GM19468 (cell line): Measurements from ENCODE around the gene CUBN.

Source experiments
- ATAC-seq: cut with Tn5 transposase; IDR thresholded peaks from one replicate; pipeline ENCODE4 v1.9.1; 2021; ENCODE audit warnings: mild to moderate bottlenecking, moderate library complexity, moderate number of reproducible peaks; ENCODE audit not compliant: unreplicated experiment; ENCODE audit errors: extremely low read depth

The CUBN gene

DNA sequence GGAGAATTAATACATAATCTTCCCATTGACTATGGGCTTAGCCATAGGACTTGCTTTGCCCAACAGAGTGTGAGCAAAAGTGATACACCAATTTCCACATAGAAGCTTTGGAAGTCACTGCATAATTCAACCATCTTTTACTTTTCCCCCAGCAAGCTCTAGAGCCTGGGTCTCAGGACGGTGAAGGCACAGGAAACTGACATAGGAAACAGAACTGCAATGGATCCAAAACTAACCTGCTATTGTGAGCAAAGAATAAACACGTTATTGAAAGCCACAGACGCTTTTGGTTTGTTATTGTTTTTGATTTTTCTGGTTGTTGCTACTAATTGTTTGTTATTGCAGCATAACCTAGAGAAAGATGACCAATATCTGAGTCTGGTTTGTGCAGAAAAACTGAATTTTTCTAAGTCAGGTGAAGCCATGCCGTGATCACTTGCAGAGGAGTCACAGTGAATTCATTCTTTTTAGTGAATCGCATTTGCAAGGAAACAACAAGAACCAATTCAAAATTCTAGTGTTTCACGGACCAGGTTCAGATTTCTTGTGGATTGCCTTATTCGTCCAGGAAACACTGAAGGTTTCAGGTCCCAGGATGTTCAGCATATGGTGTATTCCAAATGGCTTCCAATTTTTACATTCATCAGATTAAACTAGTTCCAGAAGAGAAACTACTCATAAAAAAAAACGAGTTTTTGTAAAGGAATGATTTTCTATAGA, 52.8 kb downstream of the CUBN start:
- no peak for ATAC-seq

DNA sequence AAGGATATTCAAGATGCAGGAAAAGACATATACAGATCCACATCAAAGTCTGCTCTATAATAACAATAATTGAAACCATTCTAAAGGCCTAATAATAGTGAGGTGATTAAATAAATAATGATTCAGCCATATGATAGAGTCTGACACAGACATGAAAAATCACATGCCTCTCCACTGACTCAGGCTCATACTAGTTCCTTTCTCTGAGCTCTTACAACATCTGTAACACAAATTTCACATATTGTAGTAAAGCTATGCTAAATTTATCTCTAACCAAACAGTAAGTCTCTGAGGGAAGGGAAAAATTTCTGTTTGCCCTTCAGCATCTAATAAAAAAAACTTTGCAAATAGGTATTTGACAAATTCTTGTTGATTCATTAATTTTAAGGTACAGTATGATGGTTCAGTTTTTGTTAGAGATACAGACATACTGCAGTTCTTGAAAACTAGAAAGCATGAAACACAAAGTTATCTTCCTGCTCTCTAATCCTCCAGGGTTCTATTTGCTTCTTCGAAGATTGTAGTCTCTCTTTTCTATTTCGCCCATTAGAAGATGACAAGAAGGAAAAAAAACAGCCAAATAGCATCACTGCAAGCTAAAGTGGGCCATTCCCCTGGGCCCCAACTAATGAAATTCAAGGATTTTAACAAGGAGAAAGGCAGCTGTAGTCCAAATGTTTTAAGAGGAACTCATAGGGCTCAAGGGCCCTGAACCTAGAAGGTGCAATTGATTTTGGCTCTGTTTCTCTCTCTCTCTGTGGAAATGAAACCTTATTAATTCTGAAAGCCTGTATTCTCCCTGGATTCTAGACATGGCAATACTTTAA, 53.9 kb downstream of the CUBN start:
- ATAC-seq: no peak

DNA sequence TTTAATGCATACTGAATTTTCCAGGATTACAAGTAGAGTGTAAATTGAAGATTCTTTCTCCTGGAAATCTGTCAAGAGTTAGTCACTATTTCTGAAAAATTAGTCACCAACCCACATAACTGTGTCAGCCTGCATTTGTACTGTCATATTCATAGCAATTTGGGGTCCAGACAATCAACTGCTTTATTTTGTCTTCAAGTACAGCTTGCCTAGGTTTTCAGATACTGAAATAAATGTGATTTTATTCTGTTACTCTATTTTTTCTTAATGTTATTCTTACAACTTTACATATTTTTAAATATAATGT, 55.1 kb downstream of the CUBN start:
- no peak for ATAC-seq

DNA sequence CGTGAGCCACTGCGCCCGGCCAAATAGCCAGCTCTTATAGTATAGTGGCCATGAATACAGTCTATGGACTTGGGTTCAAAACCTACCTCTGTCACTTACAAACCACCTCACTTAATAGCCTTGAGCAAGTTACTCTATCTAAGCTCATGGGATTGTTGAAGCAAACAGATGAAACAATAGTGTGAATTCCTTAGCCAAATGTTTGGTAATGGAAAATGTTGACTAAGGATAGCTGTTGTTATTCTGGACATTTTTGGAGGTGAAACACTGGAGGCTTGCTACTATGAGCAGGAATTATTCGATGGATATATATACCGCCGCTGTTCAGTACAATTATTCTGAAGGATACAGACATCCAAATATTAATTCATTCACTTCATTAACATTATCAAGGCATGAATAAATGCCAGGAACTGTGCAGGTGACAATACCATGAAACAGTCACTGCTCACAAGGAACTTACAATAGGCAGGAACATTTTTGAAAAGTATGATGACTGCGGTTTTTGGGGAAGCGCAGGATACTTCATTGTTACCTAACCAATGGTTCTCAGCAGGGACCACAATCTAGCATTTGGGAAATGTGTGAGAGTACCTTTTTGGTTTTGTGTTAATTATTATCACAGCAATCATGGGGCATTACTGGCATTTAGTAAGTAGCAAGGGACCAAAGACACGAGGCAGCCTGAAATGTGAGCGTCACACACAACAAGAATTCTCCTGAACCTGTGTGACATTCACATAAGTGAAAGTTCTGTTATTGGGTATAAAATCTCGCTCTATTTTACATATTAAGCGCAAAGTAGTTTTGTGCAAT, 55.7 kb downstream of the CUBN start:
- no peak for ATAC-seq

DNA sequence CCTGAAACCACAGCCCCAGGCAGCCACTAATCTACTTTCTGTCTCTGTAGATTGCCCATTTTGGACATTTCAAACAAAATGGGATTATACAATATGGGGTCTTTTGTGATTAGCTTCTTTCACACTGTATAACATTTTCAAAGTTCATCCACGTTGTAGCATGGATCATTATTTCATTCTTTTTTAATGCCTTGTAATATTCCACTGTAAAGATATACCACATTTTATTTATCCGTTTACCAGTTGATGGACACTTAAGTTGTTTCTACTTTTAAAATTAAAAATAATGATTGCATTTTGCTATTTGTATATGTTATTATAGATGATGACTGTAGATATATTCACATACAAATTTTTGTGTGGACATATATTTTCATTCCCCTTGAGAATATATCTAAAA, 60.7 kb downstream of the CUBN start:
- no peak for ATAC-seq

DNA sequence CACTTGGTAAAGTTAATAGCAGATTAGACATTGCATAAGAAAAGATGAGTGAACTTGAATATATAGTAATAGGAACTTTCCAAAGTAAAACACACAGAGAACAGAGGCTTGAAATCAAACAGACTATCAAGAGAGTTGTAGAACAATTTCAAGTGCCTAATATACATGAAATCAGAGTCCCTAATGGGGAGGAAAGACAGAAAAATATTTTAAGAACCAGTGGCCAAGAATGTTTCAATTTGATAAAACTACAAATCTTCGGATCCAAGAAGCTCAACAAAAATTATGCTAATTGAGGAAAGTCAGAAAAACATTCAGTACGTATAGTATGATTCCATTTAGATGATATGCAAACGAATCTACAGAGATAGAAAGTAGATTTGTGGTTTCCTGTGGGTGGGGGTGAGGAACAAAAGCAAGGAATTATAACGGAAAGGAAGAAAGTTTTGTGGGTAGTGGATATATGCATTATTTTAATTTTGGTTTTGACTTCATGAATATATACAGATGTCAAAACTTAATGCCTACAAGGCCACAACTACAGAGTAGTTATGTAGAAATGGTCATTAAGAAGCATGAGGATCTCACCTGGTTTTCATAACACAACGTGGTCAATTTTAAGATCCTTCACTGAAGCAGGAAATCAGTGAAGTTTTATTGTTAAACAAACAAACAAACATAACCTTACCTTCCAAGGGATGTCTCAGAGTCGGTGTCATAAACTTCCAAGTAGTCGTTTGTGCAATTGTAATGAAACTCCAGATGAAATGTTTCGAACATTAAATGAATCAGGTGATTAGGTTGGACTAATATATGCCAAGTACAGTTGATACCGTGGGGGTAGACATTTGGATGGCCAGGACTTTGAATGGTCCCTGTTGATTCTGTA, 62.0 kb downstream of the CUBN start:
- ATAC-seq: no peak

DNA sequence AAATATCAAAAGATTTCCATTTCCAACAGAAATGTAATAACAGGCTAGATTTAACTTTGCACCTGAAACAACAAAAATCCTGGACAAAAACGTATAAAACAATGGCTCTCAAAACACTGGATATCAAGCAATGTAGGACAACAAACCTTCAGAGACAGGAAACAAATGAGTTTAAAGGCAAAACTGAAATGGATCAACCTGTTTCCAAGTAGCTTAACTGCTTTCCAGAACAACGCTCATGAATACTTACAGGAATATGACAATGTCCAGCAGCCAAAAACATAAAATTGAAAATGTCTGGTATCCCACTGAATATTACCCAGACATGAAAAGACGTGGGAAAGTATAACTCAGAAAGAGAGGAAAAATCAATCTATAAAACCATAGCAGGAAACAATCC, 62.8 kb downstream of the CUBN start:
- no peak for ATAC-seq

DNA sequence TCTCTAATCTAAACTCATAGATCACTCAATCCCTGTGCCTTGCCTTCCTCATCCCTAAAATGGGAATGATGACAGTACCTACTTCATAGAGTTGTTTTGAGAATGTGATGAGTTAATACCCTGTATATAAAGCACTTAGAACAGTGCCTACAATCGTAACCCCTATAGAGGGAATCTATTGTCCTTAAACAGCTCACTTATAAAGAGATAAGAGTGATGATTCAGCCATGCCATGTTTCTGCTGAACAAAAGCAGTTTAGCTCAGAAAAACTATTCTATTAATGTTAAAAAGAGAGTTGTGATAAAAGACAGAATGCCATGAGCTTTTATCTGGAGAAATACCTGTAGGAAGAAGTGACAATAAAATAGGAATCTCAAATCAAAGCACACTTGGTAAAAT, 63.6 kb downstream of the CUBN start:
- no peak for ATAC-seq

DNA sequence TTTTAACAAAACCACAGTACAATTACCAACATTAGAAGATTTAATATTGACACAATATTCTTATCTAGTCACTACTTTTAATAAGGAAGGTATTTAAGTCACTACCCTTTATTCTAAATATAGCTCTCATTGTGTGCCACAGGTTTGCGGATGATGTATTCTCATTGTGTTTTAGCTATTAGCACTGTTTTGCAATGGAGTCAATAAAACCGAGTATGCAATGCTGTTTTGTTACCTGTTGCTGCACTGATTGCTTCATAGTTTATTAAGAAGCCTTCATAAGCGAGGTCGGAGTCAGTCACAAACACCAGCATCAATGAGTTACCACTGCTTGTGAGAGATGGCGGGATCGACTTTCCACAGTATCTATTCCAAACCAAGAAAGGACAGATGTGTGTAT, 64.3 kb downstream of the CUBN start:
- ATAC-seq: no peak

DNA sequence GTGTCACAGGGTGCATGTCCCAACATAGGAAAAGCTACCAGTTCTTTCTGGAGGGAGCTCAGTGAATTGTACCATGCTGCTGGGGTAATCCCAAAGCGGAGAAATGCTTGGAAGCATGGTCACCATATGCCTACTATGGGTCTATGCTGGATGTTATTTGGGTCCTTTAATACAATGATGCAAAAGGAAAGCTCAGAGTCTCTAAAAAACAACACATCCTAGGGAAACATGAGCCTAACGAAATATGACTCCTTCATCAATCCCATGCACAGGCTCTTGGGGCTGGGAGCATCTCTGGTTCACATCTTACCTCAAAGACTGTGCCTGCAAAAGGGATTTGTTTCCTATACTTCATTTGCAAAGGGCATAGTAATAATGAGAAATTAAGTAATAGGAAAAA, 65.2 kb downstream of the CUBN start:
- no peak for ATAC-seq

DNA sequence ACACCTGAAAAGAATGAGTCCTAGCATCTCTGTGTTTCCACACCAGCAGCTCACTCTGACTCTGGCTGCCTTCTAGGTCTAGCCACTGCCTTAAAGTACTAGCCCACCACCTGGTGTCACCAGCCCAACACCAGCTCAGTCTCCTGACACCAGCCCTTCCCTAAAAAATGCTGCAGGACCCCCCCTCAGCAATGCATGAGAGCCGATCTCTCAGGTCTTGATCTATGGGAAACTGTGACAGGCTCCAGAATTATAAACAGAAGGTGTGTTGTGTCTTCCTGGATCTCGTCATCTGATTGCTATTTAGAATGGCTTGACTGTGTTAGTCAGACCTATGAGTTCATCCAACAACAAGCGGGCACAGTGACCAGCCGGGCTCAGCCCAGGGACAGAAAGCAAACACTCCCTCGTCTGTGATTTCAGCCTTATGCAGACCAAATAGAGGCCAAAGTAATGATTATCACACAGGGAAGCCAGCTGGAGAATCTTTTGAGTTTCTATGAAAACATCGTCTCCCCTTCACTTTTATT, 66.6 kb downstream of the CUBN start:
- no peak for ATAC-seq

DNA sequence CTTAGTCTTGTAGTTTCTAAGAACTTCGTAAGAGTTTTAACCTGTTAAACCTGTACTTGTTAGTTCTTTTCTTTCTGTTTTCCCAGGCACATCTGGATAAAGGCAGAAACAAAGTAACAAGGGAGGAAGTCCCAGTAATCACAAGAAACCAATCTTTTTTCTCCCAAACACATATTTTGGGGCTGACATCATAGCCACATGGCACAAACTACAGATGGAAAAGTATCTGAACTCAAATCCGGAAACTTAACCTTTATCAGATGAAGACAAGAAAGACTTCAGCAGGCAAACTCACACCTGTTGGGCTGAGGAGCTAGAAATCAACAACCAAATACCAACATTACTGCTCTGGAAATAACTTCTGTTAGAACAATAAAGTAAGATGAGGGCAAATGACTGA, 67.1 kb downstream of the CUBN start:
- no peak for ATAC-seq

DNA sequence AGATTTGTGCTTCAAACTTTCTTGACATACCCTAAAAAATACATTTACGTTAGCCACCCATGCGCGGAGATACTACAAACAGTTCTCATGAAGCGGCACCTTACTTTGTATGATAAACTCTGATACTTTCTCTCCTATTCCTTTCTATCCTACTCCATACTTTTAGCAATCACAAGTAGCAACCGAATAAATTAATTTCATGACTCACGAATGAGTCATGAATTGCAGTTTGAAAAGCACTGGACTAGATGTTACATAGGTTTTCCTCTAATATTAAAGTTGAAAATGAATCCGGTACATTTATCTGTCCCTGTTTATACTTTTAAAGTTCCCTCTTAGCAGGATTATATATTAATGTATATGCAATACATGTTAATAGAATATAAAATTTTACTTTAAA, 67.6 kb downstream of the CUBN start:
- no peak for ATAC-seq

DNA sequence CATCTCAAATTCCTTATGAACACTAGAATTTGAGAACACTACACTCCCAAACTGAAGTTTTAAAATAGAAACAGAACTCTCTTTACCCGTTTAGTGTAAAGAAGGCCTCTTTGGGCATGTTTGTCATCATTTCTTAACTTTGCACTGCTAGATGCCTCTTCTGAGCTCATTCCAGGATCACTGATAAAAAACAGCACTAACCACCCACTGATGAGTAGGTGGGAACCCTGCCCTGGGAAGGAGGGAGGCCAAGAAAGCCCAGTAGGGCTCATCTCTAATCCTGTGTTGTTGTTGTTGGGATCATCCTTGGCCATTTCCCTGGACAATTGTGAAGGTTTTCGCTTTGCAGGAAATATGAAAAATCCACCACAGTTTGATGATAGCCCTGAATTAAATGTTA, 68.2 kb downstream of the CUBN start:
- ATAC-seq: no peak

DNA sequence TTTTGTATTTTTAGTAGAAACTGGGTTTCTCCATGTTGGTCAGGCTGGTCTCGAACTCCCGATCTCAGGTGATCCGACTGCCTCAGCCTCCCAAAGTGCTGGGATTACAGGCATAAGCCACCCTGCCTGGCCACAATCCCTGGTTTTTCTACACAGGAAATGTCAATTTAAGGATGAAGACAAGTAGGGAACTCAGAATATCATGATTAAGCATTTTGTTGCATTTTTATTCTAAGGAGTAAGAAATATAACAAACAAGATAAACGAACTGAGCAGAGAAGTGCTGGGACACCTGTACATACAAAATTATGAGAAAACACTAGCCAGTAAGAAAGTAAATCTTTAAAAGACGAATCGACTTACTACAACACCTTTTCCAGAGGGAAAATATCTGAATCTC, 69.3 kb downstream of the CUBN start:
- no peak for ATAC-seq

DNA sequence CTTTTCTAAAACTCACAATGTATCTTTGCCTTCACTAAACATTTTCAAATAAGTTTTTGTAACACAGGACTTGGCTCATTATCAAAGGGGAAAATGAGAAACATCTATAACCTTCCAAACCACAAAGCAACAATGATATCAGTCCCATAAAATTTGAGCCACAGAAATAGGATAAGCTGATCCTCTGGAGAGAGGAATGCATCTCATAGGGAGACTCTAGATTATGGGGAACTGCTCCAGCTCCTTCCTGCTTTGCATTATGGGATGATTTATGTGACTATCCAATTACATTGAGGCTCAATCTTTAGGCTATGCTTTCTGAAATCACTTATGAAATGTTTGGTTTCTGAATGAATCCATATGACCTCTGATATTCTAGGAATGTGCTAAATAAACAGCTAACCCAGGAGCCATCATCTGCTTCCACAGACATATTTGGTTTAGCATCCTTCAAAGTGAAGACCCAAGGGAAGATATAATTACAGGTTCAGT, 70.4 kb downstream of the CUBN start:
- no peak for ATAC-seq

DNA sequence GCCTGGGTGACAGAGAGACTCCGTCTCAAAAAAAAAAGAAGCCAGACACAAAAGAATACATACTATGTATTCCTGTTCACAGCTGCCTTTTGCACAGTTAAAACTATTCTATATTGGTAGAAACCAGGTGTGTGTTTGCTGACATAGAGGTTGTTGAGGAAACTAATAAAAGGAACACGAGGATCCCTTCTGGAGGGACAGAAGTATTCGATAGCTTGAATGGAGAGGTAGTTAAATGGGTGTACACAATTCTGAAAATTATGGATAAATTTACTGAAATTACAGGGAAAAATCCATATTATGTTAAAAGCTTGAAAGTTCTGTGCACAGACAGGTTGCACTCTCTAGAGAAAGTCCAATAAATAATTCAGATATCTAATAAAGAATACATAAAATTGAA, 71.5 kb downstream of the CUBN start:
- no peak for ATAC-seq

DNA sequence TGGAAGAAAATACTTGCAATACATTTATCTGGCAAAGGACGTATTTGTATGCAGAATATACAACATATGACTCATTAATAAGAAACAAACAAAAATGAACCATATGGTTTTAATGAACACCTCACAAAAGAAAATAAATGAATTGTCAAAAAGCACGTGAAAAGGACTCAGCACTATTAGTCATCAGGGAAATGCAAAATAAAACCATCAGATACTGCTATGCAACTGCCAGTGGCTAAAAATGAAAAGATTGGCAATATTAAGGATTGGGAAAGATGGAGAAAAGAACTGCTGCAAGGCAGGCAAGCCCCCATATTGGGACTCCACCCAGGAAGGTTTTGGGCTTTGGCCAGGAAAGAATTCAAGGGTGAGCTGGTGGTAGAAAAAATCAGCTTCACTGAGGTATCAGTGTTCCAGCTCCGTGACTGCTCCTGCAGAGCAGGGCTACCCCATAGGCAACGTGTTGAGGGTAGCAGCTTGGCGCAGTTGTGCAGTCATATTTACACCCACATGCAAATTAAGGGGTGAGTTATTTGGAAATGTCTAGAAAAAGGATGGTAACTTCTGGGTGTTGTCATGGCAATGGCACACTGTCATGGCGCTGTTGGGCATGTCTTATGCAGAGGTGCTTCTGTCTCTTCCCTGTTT, 72.7 kb downstream of the CUBN start:
- no peak for ATAC-seq

DNA sequence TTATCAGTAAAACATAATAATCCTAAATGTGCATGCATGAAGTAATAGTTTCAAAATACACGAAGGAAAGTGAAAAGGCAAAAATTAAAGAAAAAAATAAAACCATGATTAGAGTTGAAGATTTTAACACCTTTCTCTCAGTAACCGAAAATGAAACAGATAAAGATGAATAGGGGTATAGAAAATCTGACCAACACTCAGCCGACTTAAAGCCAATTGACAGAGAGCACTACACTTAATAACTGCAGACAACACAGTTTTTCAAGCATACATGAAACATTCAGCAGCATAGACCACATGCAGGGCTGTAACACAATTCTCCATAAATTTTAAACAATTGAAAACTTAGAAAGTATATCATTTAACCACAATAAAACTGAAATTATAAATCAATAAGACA, 76.1 kb downstream of the CUBN start:
- ATAC-seq: no peak
